HL-60 (cell line): ENCODE results near the gene PIK3R3.
A peak's percentile ranks its signal among the peaks of the same experiment; 100 is the strongest.

Experiments used
- DNase-seq, 2 experiments: peaks; one replicate each; pipeline ENCODE4 v3.0.0-alpha.2; 2010 to 2020; ENCODE audit warnings: low read depth in 1 of 2, low spot score in 1 of 2
- H3K27ac ChIP-seq: fragments of 250-450 bp; sonication (Bioruptor Pico); replicated peaks from 2 replicates; pipeline ENCODE4 v1.5.1; 2020; ENCODE audit warnings: mild to moderate bottlenecking, moderate library complexity
- H3K27me3 ChIP-seq: fragments of 250-450 bp; sonication (Bioruptor Pico); 2 replicates; pipeline ENCODE4 v1.5.1; 2021; ENCODE audit warnings: mild to moderate bottlenecking, moderate library complexity; ENCODE audit not compliant: insufficient read depth, poor library complexity, severe bottlenecking
- H3K4me3 ChIP-seq: replicated peaks from 2 replicates; pipeline ENCODE4 v1.5.1; 2011; ENCODE audit warnings: mild to moderate bottlenecking, control low read depth, low read length; ENCODE audit not compliant: insufficient read depth
- GABPA ChIP-seq: IDR thresholded peaks from 2 replicates; pipeline ENCODE4 v1.6.1; 2012; ENCODE audit warnings: low read depth
- POLR2AphosphoS5 ChIP-seq: IDR thresholded peaks from 2 replicates; pipeline ENCODE4 v1.6.1; 2012; ENCODE audit warnings: low read depth
- SPI1 ChIP-seq: IDR thresholded peaks from 2 replicates; pipeline ENCODE4 v1.6.1; 2012; ENCODE audit warnings: low read depth, mild to moderate bottlenecking, borderline replicate concordance
- TF ChIP-seq, protein P1 (sequence below): IDR thresholded peaks from one replicate; pipeline ENCODE4 v1.5.1; 2011; ENCODE audit warnings: low read length, control low read depth, inconsistent platforms; ENCODE audit not compliant: insufficient read depth
- TF ChIP-seq, protein P2 (sequence below): IDR thresholded peaks from 2 replicates; pipeline ENCODE4 v1.6.1; 2012; ENCODE audit warnings: low read depth; ENCODE audit not compliant: insufficient replicate concordance

Gene PIK3R3

DNA sequence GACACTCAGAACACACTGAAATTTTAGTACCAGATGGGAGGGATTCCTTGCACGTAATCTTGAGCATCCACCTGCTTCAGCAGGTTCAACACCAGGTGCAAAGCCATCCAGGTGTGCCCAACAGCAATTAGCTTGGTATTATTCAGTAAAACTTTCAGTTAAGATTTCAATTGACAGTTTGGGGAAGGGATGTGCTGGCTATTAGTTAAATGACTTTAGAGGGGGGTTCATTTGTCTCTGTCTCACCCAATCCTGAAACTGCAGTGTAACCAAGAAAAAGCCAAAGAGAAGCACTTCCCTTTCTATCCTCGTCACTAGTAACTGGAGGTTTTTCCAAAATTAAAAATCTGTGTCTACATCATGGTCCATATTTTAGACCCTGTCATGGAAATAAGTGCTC is 90.9 kb downstream of the PIK3R3 start:
- no peak for DNase-seq
- TF ChIP-seq GABPA (no peak), SPI1 (peak; percentile 32; the same call in 1 of the 2 replicates)
- TF ChIP-seq, protein P1, sequence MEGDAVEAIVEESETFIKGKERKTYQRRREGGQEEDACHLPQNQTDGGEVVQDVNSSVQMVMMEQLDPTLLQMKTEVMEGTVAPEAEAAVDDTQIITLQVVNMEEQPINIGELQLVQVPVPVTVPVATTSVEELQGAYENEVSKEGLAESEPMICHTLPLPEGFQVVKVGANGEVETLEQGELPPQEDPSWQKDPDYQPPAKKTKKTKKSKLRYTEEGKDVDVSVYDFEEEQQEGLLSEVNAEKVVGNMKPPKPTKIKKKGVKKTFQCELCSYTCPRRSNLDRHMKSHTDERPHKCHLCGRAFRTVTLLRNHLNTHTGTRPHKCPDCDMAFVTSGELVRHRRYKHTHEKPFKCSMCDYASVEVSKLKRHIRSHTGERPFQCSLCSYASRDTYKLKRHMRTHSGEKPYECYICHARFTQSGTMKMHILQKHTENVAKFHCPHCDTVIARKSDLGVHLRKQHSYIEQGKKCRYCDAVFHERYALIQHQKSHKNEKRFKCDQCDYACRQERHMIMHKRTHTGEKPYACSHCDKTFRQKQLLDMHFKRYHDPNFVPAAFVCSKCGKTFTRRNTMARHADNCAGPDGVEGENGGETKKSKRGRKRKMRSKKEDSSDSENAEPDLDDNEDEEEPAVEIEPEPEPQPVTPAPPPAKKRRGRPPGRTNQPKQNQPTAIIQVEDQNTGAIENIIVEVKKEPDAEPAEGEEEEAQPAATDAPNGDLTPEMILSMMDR = no peak
- Histone ChIP-seq H3K27ac (no peak overlapping the region), H3K4me3 (no peak overlapping the region), H3K27me3 (no peaks in the 10 kb centered on the region)

DNA sequence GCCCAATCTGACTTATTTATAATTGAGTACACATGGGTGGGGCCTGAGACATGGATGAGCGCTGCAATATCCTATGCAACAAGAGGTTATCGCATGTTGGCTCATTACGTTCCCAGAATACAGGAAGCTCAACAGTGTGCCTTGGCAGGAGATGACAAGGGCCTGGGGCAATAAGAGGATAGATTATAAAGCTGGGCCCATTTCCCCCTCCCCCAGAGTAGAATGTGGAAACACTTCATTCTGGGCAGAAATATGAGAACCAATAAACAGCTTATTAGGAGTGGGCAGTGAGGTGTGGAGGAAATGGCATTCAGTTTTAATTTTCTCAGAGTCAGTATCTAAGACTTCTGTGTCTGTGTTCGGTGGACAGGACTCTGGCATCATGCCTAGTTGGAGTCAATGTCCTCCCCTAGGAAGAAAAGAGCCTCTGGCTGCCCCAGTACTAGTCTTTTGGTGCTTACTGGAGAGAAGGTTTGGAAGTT is 92.8 kb downstream of the PIK3R3 start:
- Histone ChIP-seq H3K4me3 (no peak overlapping the region), H3K27me3 (no peaks in the 10 kb centered on the region), H3K27ac (no peak overlapping the region)
- TF ChIP-seq SPI1 (no peak), POLR2AphosphoS5 (no peak), GABPA (no peak)
- TF ChIP-seq, protein P2, sequence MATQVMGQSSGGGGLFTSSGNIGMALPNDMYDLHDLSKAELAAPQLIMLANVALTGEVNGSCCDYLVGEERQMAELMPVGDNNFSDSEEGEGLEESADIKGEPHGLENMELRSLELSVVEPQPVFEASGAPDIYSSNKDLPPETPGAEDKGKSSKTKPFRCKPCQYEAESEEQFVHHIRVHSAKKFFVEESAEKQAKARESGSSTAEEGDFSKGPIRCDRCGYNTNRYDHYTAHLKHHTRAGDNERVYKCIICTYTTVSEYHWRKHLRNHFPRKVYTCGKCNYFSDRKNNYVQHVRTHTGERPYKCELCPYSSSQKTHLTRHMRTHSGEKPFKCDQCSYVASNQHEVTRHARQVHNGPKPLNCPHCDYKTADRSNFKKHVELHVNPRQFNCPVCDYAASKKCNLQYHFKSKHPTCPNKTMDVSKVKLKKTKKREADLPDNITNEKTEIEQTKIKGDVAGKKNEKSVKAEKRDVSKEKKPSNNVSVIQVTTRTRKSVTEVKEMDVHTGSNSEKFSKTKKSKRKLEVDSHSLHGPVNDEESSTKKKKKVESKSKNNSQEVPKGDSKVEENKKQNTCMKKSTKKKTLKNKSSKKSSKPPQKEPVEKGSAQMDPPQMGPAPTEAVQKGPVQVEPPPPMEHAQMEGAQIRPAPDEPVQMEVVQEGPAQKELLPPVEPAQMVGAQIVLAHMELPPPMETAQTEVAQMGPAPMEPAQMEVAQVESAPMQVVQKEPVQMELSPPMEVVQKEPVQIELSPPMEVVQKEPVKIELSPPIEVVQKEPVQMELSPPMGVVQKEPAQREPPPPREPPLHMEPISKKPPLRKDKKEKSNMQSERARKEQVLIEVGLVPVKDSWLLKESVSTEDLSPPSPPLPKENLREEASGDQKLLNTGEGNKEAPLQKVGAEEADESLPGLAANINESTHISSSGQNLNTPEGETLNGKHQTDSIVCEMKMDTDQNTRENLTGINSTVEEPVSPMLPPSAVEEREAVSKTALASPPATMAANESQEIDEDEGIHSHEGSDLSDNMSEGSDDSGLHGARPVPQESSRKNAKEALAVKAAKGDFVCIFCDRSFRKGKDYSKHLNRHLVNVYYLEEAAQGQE = no peak
- TF ChIP-seq, protein P1 = no peak
- DNase-seq = peak in 1 of 2 experiments; percentile 9

DNA sequence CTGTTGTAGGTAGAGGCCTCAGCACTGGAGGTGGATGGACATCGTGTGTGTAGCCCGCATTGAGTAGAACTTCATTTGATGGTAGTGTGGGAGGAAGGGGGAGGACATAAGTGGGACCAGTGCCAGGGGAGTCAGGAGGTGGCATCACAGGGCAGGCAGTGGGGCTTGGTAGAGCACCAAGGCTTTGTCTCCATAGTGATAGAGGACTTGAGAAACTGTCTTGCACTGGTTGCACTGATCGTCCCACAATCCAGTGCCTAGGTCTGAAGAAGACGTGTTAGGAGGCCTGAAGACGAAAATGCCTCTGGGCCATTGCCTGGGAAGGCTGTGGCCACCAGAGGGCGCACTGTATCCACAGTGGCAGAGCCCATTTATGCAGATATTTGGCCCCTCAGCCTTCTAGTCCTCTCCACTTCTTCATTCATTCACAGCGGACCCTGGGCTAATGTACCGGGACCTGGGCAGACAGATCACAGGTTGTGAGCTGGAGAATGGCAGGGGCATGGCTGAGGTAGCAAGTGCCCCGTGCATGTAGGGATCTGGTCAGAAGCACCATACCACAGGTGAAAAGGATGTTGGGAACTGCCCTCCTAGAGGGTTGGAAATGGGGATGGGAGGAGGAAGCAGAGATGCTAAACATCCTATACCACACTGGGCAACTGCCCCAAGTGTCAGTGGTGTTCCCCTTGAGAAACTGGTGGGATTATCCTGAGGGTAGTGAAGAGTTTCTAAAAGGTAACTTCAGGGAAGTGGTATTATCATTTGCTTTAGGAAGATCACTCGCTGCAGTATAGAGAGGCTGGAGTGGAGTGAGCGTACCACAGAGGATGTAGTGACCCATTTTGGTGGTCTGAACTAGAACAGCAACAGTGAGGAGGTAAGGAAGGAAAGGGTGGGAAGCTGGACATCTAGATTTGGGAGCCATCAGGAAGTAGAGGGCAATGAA is 95.3 kb downstream of the PIK3R3 start:
- no peaks in the 10 kb centered on the region for H3K27me3 ChIP-seq
- peak; percentile 54 to 79 for DNase-seq
- TF ChIP-seq, protein P1 = peak; percentile 98
- no peak for TF ChIP-seq POLR2AphosphoS5
- no peak overlapping the region for H3K27ac ChIP-seq
- H3K4me3 ChIP-seq = no peak overlapping the region

DNA sequence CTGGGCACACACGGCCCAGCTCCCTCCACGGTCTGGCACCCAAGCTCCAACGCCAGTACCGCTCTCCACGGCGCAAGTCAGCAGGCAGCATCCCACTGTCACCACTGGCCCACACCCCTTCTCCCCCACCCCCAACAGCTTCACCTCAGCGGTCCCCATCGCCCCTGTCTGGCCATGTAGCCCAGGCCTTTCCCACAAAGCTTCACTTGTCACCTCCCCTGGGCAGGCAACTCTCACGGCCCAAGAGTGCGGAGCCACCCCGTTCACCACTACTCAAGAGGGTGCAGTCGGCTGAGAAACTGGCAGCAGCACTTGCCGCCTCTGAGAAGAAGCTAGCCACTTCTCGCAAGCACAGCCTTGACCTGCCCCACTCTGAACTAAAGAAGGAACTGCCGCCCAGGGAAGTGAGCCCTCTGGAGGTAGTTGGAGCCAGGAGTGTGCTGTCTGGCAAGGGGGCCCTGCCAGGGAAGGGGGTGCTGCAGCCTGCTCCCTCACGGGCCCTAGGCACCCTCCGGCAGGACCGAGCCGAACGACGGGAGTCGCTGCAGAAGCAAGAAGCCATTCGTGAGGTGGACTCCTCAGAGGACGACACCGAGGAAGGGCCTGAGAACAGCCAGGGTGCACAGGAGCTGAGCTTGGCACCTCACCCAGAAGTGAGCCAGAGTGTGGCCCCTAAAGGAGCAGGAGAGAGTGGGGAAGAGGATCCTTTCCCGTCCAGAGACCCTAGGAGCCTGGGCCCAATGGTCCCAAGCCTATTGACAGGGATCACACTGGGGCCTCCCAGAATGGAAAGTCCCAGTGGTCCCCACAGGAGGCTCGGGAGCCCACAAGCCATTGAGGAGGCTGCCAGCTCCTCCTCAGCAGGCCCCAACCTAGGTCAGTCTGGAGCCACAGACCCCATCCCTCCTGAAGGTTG is 97.6 kb downstream of the PIK3R3 start:
- Histone ChIP-seq H3K27ac (no peak overlapping the region), H3K4me3 (no peak overlapping the region), H3K27me3 (no peaks in the 10 kb centered on the region)
- peak in 1 of 2 experiments; percentile 9 for DNase-seq
- TF ChIP-seq GABPA (no peak), SPI1 (no peak), POLR2AphosphoS5 (no peak)
- TF ChIP-seq, protein P2 = no peak
